K562 (cell line): ENCODE measurements around the gene ILKAP. TPM values are rescaled to one million over a fixed set of nuclear protein-coding genes. Genes with fewer than 3 reads are reported as not detected.

Experiments used
- ATAC-seq: fragments of 200-7000 bp; cut with Tn5 transposase; 3 replicates; pipeline ENCODE4 v1.9.1; 2020; ENCODE audit warnings: moderate library complexity
- BruUV-seq: library from RNA; stranded (reverse); fragments of 400-500 nt; replicated peaks from 2 replicates; lab custom pipeline; 2021; lab: Mats Ljungman, UMichigan
- CTCF ChIA-PET: fragments of 300-600 bp; formaldehyde crosslinking; extraction: SDS; loops from one replicate; lab custom pipeline; 2021; ENCODE audit warnings: low intra/inter-chr PET ratio; lab: Yijun Ruan, JAX
- POLR2A ChIA-PET: fragments of 300-600, 350-650 bp; sonication (Branson Sonifier 250); formaldehyde crosslinking; extraction: SDS; loops from one replicate; lab custom pipeline; 2021; ENCODE audit warnings: antibody characterized with exemption, inconsistent platforms; lab: Yijun Ruan, JAX
- DNase-seq, 4 experiments: peaks; one replicate each; pipeline versions ENCODE4 v3.0.0 to v3.0.0-alpha.2; 2011 to 2018; ENCODE audit warnings: low spot score in 3 of 4, mixed read lengths in 3 of 4; ENCODE audit errors: extremely low read depth in 1 of 4
- FAIRE-seq: peaks from 2 replicates; lab custom pipeline; 2011; peaks lifted over from hg19 to GRCh38; lab: Jason Lieb, UNC
- H2AFZ ChIP-seq: 2 replicates; pipeline ENCODE4 v1.6.0; 2011; ENCODE audit warnings: low read depth, low read length, control low read depth, inconsistent platforms
- H3K27ac ChIP-seq: fragments of 200-600 bp; 3 replicates; pipeline ENCODE4 v1.8.0; 2011; ENCODE audit warnings: low read depth, mild to moderate bottlenecking, control low read depth, inconsistent platforms, low read length, moderate library complexity, mixed read lengths; ENCODE audit errors: extremely low read depth
- H3K27me3 ChIP-seq, 2 experiments: fragments of 300-600 bp in 1 of 2; 2 replicates in 1 of 2; 3 replicates in 1 of 2; pipeline versions ENCODE4 v1.6.0 to v1.8.0; 2011; ENCODE audit warnings: inconsistent platforms in 2 of 2, low read length in 2 of 2, mild to moderate bottlenecking in 1 of 2, mixed read lengths in 1 of 2, moderate library complexity in 1 of 2; ENCODE audit not compliant: control insufficient read depth in 2 of 2, insufficient read depth in 2 of 2
- H3K36me3 ChIP-seq: fragments of 300-600 bp; 3 replicates; pipeline ENCODE4 v1.8.0; 2011; ENCODE audit warnings: mild to moderate bottlenecking, low read length, inconsistent platforms; ENCODE audit not compliant: control insufficient read depth, insufficient read depth
- H3K4me1 ChIP-seq, 2 experiments: fragments of 200-600 bp in 1 of 2; replicated peaks in 1 of 2; 2 replicates in 1 of 2; 3 replicates in 1 of 2; pipeline versions ENCODE4 v1.5.1 to v1.8.0; 2011; ENCODE audit warnings: inconsistent platforms in 2 of 2, low read length in 2 of 2, mild to moderate bottlenecking in 1 of 2, mixed read lengths in 1 of 2, moderate library complexity in 1 of 2; ENCODE audit not compliant: control insufficient read depth in 2 of 2, insufficient read depth in 2 of 2
- H3K4me2 ChIP-seq: 2 replicates; pipeline ENCODE4 v1.6.1; 2011; ENCODE audit warnings: low read length, control low read depth, inconsistent platforms, mixed read lengths; ENCODE audit not compliant: insufficient read depth
- H3K4me3 ChIP-seq: fragments of 200-600 bp; sonication (generic), shearing (Covaris generic); 2 replicates; pipeline ENCODE4 v1.5.1; 2016; ENCODE audit warnings: control low read depth, inconsistent platforms
- H3K79me2 ChIP-seq: fragments of 200-600 bp; 3 replicates; pipeline ENCODE4 v1.8.0; 2011; ENCODE audit warnings: low read length, inconsistent platforms; ENCODE audit not compliant: control insufficient read depth, insufficient read depth
- H3K9ac ChIP-seq, 2 experiments: 2 replicates each; pipeline versions ENCODE4 v1.6.0 to v1.6.1; 2011; ENCODE audit warnings: low read depth in 2 of 2, low read length in 2 of 2, control low read depth in 1 of 2, inconsistent platforms in 1 of 2, mild to moderate bottlenecking in 1 of 2, mixed read lengths in 1 of 2; ENCODE audit not compliant: insufficient read depth in 1 of 2
- H3K9me1 ChIP-seq: one replicate; pipeline ENCODE4 v1.6.0; 2011; ENCODE audit warnings: inconsistent platforms, mild to moderate bottlenecking, low read length, moderate library complexity; ENCODE audit not compliant: control insufficient read depth, insufficient read depth
- H3K9me3 ChIP-seq: replicated peaks from 2 replicates; pipeline ENCODE4 v1.5.1; 2011; ENCODE audit warnings: low read depth, low read length, inconsistent platforms; ENCODE audit not compliant: control insufficient read depth, insufficient read depth
- H4K20me1 ChIP-seq: replicated peaks from 2 replicates; pipeline ENCODE4 v1.6.1; 2011; ENCODE audit warnings: low read length, inconsistent platforms, mixed read lengths; ENCODE audit not compliant: control insufficient read depth, insufficient read depth
- ARID1B ChIP-seq: fragments of 450-650 bp; IDR thresholded peaks from 2 replicates; pipeline ENCODE4 v1.6.1; 2016; ENCODE audit warnings: antibody characterized with exemption, mild to moderate bottlenecking, inconsistent platforms
- BRF1 ChIP-seq: IDR thresholded peaks from 3 replicates; pipeline ENCODE4 v1.6.1; 2011; ENCODE audit warnings: borderline replicate concordance, mild to moderate bottlenecking; ENCODE audit not compliant: insufficient read length; ENCODE audit errors: extremely low read depth
- CBX8 ChIP-seq: fragments of 200-600 bp; sonication (generic); IDR thresholded peaks from 2 replicates; pipeline ENCODE4 v1.6.1; 2012; ENCODE audit warnings: borderline replicate concordance, mixed run types, low read depth, mild to moderate bottlenecking, moderate library complexity, mixed read lengths, low read length, control low read depth, inconsistent platforms; ENCODE audit not compliant: poor library complexity, severe bottlenecking; ENCODE audit errors: extremely low read depth
- FOXM1 ChIP-seq, 2 experiments: fragments of 450-650 bp in 1 of 2; sonication (generic) in 1 of 2; formaldehyde crosslinking in 1 of 2; IDR thresholded peaks; 2 replicates each; pipeline versions ENCODE4 v1.6.1 to v1.9.0; 2017 to 2022; ENCODE audit warnings: low read depth in 2 of 2, mild to moderate bottlenecking in 2 of 2, missing genetic modification reagents in 1 of 2, moderate library complexity in 1 of 2
- HIVEP1 ChIP-seq: fragments of 250-450 bp; sonication (Bioruptor Pico); IDR thresholded peaks from 2 replicates; pipeline ENCODE4 v1.4.0; 2020; ENCODE audit warnings: mild to moderate bottlenecking
- JUND ChIP-seq, 2 experiments: IDR thresholded peaks; 2 replicates in 1 of 2; 3 replicates in 1 of 2; pipeline ENCODE4 v1.6.1; 2011; ENCODE audit warnings: borderline replicate concordance in 2 of 2, low read depth in 2 of 2, low read length in 2 of 2, improper control_type of control experiment in 1 of 2, missing biosample characterization in 1 of 2, missing genetic modification characterization in 1 of 2, missing genetic modification reagents in 1 of 2
- MAFG ChIP-seq: fragments of 450-650 bp; conservative IDR thresholded peaks from 2 replicates; pipeline ENCODE4 v1.6.1; 2016; ENCODE audit warnings: missing genetic modification characterization, missing compliant biosample characterization
- NCOA1 ChIP-seq: fragments of 450-650 bp; IDR thresholded peaks from 2 replicates; pipeline ENCODE4 v1.6.1; 2016; ENCODE audit warnings: low read depth
- NFATC3 ChIP-seq: fragments of 450-650 bp; IDR thresholded peaks from 2 replicates; pipeline ENCODE4 v1.6.1; 2017; ENCODE audit warnings: mild to moderate bottlenecking
- SIRT6 ChIP-seq: IDR thresholded peaks from one replicate; pipeline ENCODE4 v1.6.1; 2012; ENCODE audit warnings: low read depth, mild to moderate bottlenecking, control low read depth, inconsistent platforms, low read length, moderate library complexity
- TEAD4 ChIP-seq, 2 experiments: sonication (generic) in 1 of 2; formaldehyde crosslinking in 1 of 2; IDR thresholded peaks; 2 replicates each; pipeline versions ENCODE4 v1.6.1 to v1.8.0; 2012 to 2022; ENCODE audit warnings: borderline replicate concordance in 1 of 2, inconsistent platforms in 1 of 2, low read length in 1 of 2, mild to moderate bottlenecking in 1 of 2, missing genetic modification reagents in 1 of 2
- ZNF175 ChIP-seq: fragments of 200-800 bp; sonication (Bioruptor generic); IDR thresholded peaks from 2 replicates; pipeline ENCODE4 v1.6.1; 2016; ENCODE audit warnings: low read depth, mild to moderate bottlenecking, missing genetic modification characterization, missing compliant biosample characterization
- ZNF696 ChIP-seq: fragments of 250-450 bp; sonication (Bioruptor Pico); conservative IDR thresholded peaks from 2 replicates; pipeline ENCODE4 v1.4.0; 2020; ENCODE audit warnings: mild to moderate bottlenecking, moderate library complexity
- WGBS: fragments of 100-300 bp; shearing (Covaris generic); methylation state at CpG from one replicate; pipeline ENCODE4 v1.1.6; 2016; ENCODE audit warnings: low coverage, mixed read lengths; ENCODE audit not compliant: insufficient coverage; ENCODE audit errors: missing lambda C conversion rate; 5-methylcytosine and 5-hydroxymethylcytosine counted together
- in situ Hi-C: fragments of 300-500 bp; cut with MboI; formaldehyde crosslinking; loops from 4 replicates; pipeline ENCODE4 v1.15.0; 2018; ENCODE audit warnings: inconsistent platforms, mixed read lengths
- intact Hi-C: fragments of 100-400 bp; cut with micrococcal nuclease; formaldehyde crosslinking; loops from 2 replicates; pipeline ENCODE4 v1.14.2; 2022
- polyA plus RNA-seq, 8 experiments: library from polyadenylated mRNA; depleted of rRNA in 4 of 8; stranded (reverse) in 5 of 8; unstranded in 3 of 8; fragments of >200 nt; fragmentation: Nextera tagmentation in 2 of 8; fragmentation: Illumina TruSeq in 1 of 8; extraction: Ambion mirVana in 2 of 8; extraction: Trizol in 1 of 8; gene quantifications; 2 replicates each; pipeline versions ENCODE4 v1.2.1 to v1.2.3, GENCODE V29; 2011 to 2014; ENCODE audit warnings: inconsistent platforms in 1 of 8, missing spikeins in 1 of 8
- total RNA-seq, 7 experiments: library from RNA; depleted of rRNA in 6 of 7; stranded (reverse); fragments of >200 nt in 6 of 7; fragmentation: Illumina TruSeq in 2 of 7; extraction: Trizol in 2 of 7; gene quantifications; 2 replicates each; pipeline versions ENCODE4 v1.2.1 to v1.2.3, GENCODE V29; 2011 to 2021; ENCODE audit warnings: low replicate concordance in 1 of 7
- TF ChIP-seq, protein P1 (sequence below): sonication (generic); formaldehyde crosslinking; IDR thresholded peaks from 2 replicates; pipeline ENCODE4 v1.8.0; 2023; ENCODE audit warnings: mild to moderate bottlenecking, missing genetic modification reagents
- TF ChIP-seq, protein P2 (sequence below): fragments of 450-650 bp; IDR thresholded peaks from 2 replicates; pipeline ENCODE4 v1.6.1; 2016; ENCODE audit warnings: antibody characterized with exemption

ILKAP gene
- total and polyA plus RNA-seq, 9 of the 15 experiments (the other 6 are each of a cell fraction or from before 2014, with no cell fraction given): 3.1 to 43.9 (median 20.7) TPM

DNA sequence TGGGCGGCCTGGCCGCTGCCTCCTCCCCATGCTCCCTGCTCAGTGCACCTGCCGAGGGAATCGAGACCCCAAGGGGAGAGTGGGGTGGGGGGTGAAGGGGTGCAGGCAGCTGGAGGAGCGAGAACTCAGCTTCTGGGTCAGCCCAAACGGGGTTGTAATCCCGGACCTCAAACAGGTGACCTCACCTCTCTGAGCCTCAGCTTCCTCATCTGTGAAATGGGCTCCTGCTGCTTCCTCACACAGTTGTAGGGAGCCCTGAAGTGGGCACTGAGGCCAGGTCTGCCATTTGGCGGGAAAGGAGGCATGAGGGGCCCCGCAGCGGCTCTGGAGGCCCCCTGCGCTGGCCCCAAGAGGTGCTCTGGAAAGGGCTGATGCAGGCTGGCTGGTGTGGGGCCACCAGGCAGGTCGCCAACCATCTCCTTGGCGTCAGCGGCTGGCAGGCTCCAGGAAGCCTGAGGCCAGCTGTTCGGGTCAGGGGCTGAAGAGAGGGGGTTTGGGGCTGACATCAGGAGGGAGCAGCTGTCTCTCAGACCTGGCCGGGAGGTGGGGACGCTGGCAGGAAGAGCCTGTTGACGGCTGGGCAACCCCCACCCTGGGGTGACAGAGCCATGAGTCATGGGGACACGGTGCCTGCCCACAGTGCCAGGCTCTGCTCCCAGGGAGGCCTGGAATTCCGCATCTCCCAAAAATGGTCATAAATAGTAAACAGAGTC is 60.1 kb downstream of the ILKAP start (continued):
- TF ChIP-seq BRF1: no peak
- no peak for TF ChIP-seq MAFG (tag)
- no peak for TF ChIP-seq ZNF696 (CRISPR knock-in tag)

DNA sequence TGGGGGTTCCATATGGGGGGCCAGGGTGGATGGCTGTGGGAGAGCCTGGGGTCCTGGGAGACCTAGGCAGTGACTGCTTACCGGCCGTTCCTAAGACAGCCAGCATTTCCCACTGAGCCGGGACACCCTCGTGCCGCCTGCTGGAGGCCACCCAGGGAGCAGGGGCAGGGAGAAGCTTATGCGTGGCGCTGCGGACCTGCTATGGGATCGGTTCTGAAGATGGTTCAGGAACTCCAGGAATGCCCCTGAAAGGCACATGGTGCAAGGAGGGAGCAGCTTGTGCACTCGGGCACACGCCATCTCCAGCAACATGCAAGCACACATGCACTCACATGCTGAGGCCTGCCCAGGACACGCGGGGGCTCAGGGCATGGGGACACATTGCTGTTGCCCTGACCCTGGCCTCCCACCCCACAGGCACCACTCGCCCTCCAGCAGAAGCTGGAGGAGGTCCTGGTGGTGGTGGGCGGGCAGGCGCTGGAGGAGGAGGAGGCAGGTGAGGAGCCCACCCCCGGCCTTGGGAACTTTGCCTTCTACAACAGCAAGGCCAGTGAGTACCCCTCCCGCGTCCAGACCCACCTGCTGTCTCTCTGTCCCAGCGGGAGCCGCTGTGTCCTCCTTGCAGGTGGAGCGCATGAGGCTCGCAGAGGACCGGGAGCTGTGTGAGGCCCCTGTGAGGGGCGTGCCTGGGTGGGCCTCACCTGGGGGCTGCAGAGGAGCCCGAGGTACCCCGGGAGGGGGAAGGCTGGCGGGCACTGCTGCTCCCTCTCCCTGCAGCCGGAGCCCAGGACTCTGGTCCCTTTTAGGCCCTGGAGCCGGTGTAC is 60.9 kb downstream of the ILKAP start:
- in situ Hi-C loops: no loop called here
- POLR2A ChIA-PET: no interaction called here
- TF ChIP-seq NCOA1 (no peak), HIVEP1 (CRISPR knock-in tag) (no peak), ARID1B (no peak), SIRT6 (no peak), ZNF175 (CRISPR knock-in tag) (no peak), NFATC3 (no peak), CBX8 (no peak), FOXM1 (IDR thresholded peaks at IDR 0.05; ENCODE audit: low read depth) (no peak), FOXM1 (CRISPR knock-in tag; IDR thresholded peaks at IDR 0.05; ENCODE audit: low read depth) (no peak), JUND (IDR thresholded peaks at IDR 0.05; ENCODE audit: borderline replicate concordance, low read depth, low read length) (no peak), JUND (tag; IDR thresholded peaks at IDR 0.05; ENCODE audit: borderline replicate concordance, low read depth, low read length) (no peak), TEAD4 (IDR thresholded peaks at IDR 0.05; ENCODE audit: low read length) (no peak), TEAD4 (CRISPR knock-in tag; IDR thresholded peaks at IDR 0.05; ENCODE audit: borderline replicate concordance) (no peak)
- TF ChIP-seq, protein P1, sequence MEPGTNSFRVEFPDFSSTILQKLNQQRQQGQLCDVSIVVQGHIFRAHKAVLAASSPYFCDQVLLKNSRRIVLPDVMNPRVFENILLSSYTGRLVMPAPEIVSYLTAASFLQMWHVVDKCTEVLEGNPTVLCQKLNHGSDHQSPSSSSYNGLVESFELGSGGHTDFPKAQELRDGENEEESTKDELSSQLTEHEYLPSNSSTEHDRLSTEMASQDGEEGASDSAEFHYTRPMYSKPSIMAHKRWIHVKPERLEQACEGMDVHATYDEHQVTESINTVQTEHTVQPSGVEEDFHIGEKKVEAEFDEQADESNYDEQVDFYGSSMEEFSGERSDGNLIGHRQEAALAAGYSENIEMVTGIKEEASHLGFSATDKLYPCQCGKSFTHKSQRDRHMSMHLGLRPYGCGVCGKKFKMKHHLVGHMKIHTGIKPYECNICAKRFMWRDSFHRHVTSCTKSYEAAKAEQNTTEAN (CRISPR knock-in tag): no peak
- TF ChIP-seq, protein P2, sequence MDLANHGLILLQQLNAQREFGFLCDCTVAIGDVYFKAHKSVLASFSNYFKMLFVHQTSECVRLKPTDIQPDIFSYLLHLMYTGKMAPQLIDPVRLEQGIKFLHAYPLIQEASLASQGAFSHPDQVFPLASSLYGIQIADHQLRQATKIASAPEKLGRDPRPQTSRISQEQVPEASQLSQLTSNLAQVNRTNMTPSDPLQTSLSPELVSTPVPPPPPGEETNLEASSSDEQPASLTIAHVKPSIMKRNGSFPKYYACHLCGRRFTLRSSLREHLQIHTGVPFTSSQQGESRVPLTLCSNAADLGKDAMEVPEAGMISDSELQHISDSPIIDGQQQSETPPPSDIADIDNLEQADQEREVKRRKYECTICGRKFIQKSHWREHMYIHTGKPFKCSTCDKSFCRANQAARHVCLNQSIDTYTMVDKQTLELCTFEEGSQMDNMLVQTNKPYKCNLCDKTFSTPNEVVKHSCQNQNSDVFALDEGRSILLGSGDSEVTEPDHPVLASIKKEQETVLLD: no peak

More for the DNA sequence above, 60.9 kb downstream of the ILKAP start:
- Histone ChIP-seq H2AFZ (no peak overlapping the region), H3K4me2 (no peak overlapping the region), H3K36me3 (no peaks in the 10 kb centered on the region), H3K4me3 (no peak overlapping the region), H4K20me1 (peaks cover 2% of the 10 kb centered on the region; the same call in 1 of the 2 replicates), H3K27ac (no peak overlapping the region), H3K4me1 (peaks cover 6 to 62% of the 10 kb centered on the region in 2 experiments; a peak in 4 of 5 replicates), H3K27me3 (peaks cover 0 to 5% of the 10 kb centered on the region in 2 experiments; a peak in 2 of 5 replicates), H3K79me2 (no peaks in the 10 kb centered on the region), H3K9me1 (no peaks in the 10 kb centered on the region), H3K9ac (peak overlapping the region in 1 of 2 experiments; percentile 26; a peak in 1 of 4 replicates), H3K9me3 (no peaks in the 10 kb centered on the region)
- no peak for FAIRE-seq
- no peak for DNase-seq
- CTCF ChIA-PET: no interaction called here
- no TSS peak for BruUV-seq
- WGBS: 33% methylated on average over 16 of the region's 30 CpGs
- intact Hi-C loops: no loop called here
- no peak for ATAC-seq
